Neural cell (in vitro differentiated cells): ENCODE measurements around the gene FMN2. TPM values are rescaled to one million over a fixed set of nuclear protein-coding genes. Genes with fewer than 3 reads are reported as not detected.

Experiments used
- H2AFZ ChIP-seq: fragments of 200-600, 300-800 bp; sonication (generic), shearing (Covaris generic); 2 replicates; pipeline ENCODE4 v1.6.0; 2014; ENCODE audit warnings: low read depth, mild to moderate bottlenecking, antibody characterized with exemption, low read length, moderate library complexity
- H3F3A ChIP-seq: fragments of 200-600 bp; shearing (Covaris generic); 2 replicates; pipeline ENCODE4 v1.6.1; 2016; ENCODE audit warnings: mild to moderate bottlenecking, moderate library complexity, mixed read lengths, antibody characterized with exemption, low read length; ENCODE audit not compliant: insufficient read depth, poor library complexity, severe bottlenecking
- H3K27ac ChIP-seq: fragments of 200-600, 300-800 bp; sonication (generic), shearing (Covaris generic); 2 replicates; pipeline ENCODE4 v1.5.1; 2014; ENCODE audit warnings: mild to moderate bottlenecking, low read length, moderate library complexity
- H3K27me3 ChIP-seq: fragments of 300-800, 200-600 bp; sonication (generic), shearing (Covaris generic); 2 replicates; pipeline ENCODE4 v1.6.0; 2014; ENCODE audit warnings: mild to moderate bottlenecking, low read depth, low read length, moderate library complexity; ENCODE audit not compliant: insufficient read depth
- H3K36me3 ChIP-seq: fragments of 300-800, 200-600 bp; sonication (generic), shearing (Covaris generic); 2 replicates; pipeline ENCODE4 v1.5.1; 2014; ENCODE audit warnings: mild to moderate bottlenecking, antibody characterized with exemption, low read length, moderate library complexity; ENCODE audit not compliant: insufficient read depth
- H3K4me2 ChIP-seq: fragments of 300-800, 200-600 bp; sonication (generic), shearing (Covaris generic); 2 replicates; pipeline ENCODE4 v1.6.0; 2014; ENCODE audit warnings: mild to moderate bottlenecking, low read length
- H3K4me3 ChIP-seq: fragments of 300-800, 200-600 bp; sonication (generic), shearing (Covaris generic); 2 replicates; pipeline ENCODE4 v1.5.1; 2014; ENCODE audit warnings: mild to moderate bottlenecking, low read length, moderate library complexity
- H3K79me2 ChIP-seq: fragments of 200-600 bp; shearing (Covaris generic); replicated peaks from 2 replicates; pipeline ENCODE4 v1.6.0; 2014; ENCODE audit warnings: mild to moderate bottlenecking, low read length, moderate library complexity; ENCODE audit not compliant: insufficient read depth
- H3K9ac ChIP-seq: fragments of 300-800, 200-600 bp; sonication (generic), shearing (Covaris generic); 2 replicates; pipeline ENCODE4 v1.6.1; 2016; ENCODE audit warnings: mild to moderate bottlenecking, low read length, mixed read lengths
- H3K9me2 ChIP-seq: fragments of 200-600 bp; shearing (Covaris generic); 2 replicates; pipeline ENCODE4 v1.6.1; 2016; ENCODE audit warnings: mild to moderate bottlenecking, low read length, mixed read lengths; ENCODE audit not compliant: insufficient read depth
- H3K9me3 ChIP-seq: fragments of 200-600, 300-800 bp; sonication (generic), shearing (Covaris generic); 2 replicates; pipeline ENCODE4 v1.6.1; 2016; ENCODE audit warnings: mild to moderate bottlenecking, mixed run types, low read length, moderate library complexity, mixed read lengths
- H4K20me1 ChIP-seq: fragments of 200-600 bp; shearing (Covaris generic); 2 replicates; pipeline ENCODE4 v1.6.1; 2016; ENCODE audit warnings: mild to moderate bottlenecking, mixed run types; ENCODE audit not compliant: insufficient read depth
- EP300 ChIP-seq: fragments of 450-650 bp; conservative IDR thresholded peaks from 2 replicates; pipeline ENCODE4 v1.6.1; 2014; ENCODE audit warnings: antibody characterized with exemption, mild to moderate bottlenecking, moderate library complexity; ENCODE audit not compliant: poor library complexity, severe bottlenecking
- EZH2 ChIP-seq: fragments of 200-600, 300-800 bp; shearing (Covaris generic), sonication (generic); IDR thresholded peaks from 2 replicates; pipeline ENCODE4 v1.6.1; 2014; ENCODE audit warnings: antibody characterized with exemption, low read length, borderline replicate concordance, mild to moderate bottlenecking; ENCODE audit not compliant: insufficient read depth, poor library complexity, severe bottlenecking
- MXI1 ChIP-seq: fragments of 450-650 bp; conservative IDR thresholded peaks from 2 replicates; pipeline ENCODE4 v1.6.1; 2014; ENCODE audit warnings: antibody characterized with exemption, mild to moderate bottlenecking; ENCODE audit not compliant: poor library complexity, severe bottlenecking
- POLR2AphosphoS5 ChIP-seq: IDR thresholded peaks from 2 replicates; pipeline ENCODE4 v1.6.1; 2012
- RAD21 ChIP-seq: fragments of 450-650 bp; conservative IDR thresholded peaks from 2 replicates; pipeline ENCODE4 v1.6.1; 2014; ENCODE audit warnings: antibody characterized with exemption, mild to moderate bottlenecking, moderate library complexity
- SMC3 ChIP-seq: fragments of 450-650 bp; conservative IDR thresholded peaks from 2 replicates; pipeline ENCODE4 v1.6.1; 2014; ENCODE audit warnings: antibody characterized with exemption, mild to moderate bottlenecking, moderate library complexity; ENCODE audit not compliant: poor library complexity
- TAF1 ChIP-seq: IDR thresholded peaks from 2 replicates; pipeline ENCODE4 v1.6.1; 2012; ENCODE audit warnings: low read depth
- polyA plus RNA-seq: library from polyadenylated mRNA; depleted of rRNA; stranded (reverse); fragments of >200 nt; gene quantifications from 2 replicates; pipeline ENCODE4 v1.2.3, GENCODE V29; 2014
- TF ChIP-seq, protein P1 (sequence below): fragments of 450-650 bp; IDR thresholded peaks from 2 replicates; pipeline ENCODE4 v1.5.1; 2014; ENCODE audit warnings: antibody characterized with exemption, mild to moderate bottlenecking, moderate library complexity; ENCODE audit not compliant: poor library complexity, severe bottlenecking
- TF ChIP-seq, protein P2 (sequence below): IDR thresholded peaks from 2 replicates; pipeline ENCODE4 v1.6.1; 2012; ENCODE audit warnings: borderline replicate concordance

FMN2 gene
- polyA plus RNA-seq, 1 donor from 2014 or later = 23.9 TPM

DNA sequence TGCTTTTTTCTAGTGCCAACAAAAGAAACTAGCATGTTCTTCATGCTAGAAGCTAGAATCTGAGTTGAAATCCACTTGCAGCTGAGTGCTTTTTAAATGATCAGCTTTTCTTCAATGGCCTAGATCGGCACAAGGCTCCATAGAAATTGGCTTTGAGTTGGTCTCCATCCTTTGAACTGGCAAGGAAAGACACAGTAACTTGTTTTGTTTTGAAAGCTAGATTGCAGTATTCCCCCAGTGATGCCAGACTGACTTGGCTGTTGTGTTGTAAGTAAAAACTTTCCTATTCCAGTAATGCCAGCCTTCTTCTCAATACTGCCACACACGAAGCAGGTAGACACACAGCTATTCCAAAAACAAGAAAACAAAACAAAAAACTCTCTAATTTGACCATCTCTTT lies 139.1 kb downstream of the FMN2 start:
- Histone ChIP-seq H3F3A (no peaks in the 10 kb centered on the region), H3K27ac (no peak overlapping the region), H4K20me1 (no peaks in the 10 kb centered on the region), H3K4me3 (no peak overlapping the region), H3K4me2 (no peak overlapping the region), H3K9me3 (no peaks in the 10 kb centered on the region), H3K27me3 (no peaks in the 10 kb centered on the region), H3K79me2 (no peaks in the 10 kb centered on the region), H3K9me2 (no peaks in the 10 kb centered on the region), H3K9ac (no peak overlapping the region), H3K36me3 (no peaks in the 10 kb centered on the region), H2AFZ (no peak overlapping the region)
- TF ChIP-seq, protein P1, sequence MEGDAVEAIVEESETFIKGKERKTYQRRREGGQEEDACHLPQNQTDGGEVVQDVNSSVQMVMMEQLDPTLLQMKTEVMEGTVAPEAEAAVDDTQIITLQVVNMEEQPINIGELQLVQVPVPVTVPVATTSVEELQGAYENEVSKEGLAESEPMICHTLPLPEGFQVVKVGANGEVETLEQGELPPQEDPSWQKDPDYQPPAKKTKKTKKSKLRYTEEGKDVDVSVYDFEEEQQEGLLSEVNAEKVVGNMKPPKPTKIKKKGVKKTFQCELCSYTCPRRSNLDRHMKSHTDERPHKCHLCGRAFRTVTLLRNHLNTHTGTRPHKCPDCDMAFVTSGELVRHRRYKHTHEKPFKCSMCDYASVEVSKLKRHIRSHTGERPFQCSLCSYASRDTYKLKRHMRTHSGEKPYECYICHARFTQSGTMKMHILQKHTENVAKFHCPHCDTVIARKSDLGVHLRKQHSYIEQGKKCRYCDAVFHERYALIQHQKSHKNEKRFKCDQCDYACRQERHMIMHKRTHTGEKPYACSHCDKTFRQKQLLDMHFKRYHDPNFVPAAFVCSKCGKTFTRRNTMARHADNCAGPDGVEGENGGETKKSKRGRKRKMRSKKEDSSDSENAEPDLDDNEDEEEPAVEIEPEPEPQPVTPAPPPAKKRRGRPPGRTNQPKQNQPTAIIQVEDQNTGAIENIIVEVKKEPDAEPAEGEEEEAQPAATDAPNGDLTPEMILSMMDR = no peak

DNA sequence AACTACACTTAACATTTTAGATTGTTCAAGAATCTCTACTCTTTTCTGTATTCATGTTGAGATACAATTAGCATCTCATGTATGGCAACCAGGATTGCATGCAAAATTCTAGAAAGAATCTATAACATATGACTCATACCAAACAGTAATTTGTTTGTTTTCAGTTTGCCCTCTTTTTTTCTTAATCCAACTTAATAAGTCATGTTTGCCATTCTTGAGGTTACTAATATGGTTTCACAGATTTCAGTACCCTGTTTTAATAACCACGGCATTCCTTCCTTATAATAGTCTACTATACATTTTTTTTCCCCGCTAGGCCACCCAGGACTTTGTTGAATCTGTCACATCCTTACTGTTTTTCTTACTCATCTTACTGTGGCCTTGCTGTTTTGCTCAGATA lies 140.8 kb downstream of the FMN2 start:
- Histone ChIP-seq H3F3A (no peaks in the 10 kb centered on the region), H3K36me3 (no peaks in the 10 kb centered on the region), H3K79me2 (no peaks in the 10 kb centered on the region), H3K9me3 (no peaks in the 10 kb centered on the region), H3K9ac (no peak overlapping the region), H3K4me2 (no peak overlapping the region), H4K20me1 (no peaks in the 10 kb centered on the region), H3K27ac (no peak overlapping the region), H3K27me3 (no peaks in the 10 kb centered on the region), H3K9me2 (no peaks in the 10 kb centered on the region), H2AFZ (no peak overlapping the region), H3K4me3 (no peak overlapping the region)
- TF ChIP-seq, protein P1 = no peak
- no peak for TF ChIP-seq EP300
- no peak for TF ChIP-seq EZH2
- no peak for TF ChIP-seq TAF1
- no peak for TF ChIP-seq MXI1
- TF ChIP-seq SMC3 = no peak

DNA sequence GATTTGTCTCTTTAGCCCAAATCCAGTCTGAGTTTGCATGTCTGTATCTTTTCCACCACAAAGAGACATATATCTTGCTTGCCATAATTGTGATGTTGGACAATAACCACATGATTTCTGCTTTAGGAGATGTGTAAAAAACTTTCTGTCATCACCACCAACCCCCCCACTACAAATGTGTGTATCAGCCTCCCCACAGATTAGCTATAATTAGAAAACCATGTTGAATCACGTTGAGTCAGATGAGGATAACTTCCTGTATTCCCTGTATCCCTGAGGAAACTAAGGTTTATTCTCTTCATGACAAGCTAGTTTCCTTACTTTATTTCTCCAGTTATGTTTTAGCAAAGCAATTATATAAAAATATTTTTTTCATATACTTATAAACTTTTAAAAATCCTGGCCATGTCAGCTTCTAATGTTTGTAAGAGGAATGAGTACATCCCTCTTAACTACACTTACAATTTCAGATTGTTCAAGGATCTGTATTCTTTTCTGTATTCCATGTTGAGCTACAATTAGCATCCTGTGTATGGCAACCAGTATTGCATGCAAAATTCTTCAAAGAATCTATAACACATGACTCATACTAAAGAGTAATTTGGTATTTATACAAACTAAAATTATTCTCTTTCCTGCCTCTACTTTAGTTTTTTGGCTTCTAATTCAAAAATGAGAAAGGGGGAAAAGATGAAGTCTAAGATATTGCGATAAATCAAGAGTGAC lies 143.0 kb downstream of the FMN2 start:
- Histone ChIP-seq H3K27ac (no peak overlapping the region), H3K9ac (no peak overlapping the region), H3K79me2 (no peaks in the 10 kb centered on the region), H3K4me2 (no peak overlapping the region), H4K20me1 (no peaks in the 10 kb centered on the region), H3F3A (no peaks in the 10 kb centered on the region), H3K27me3 (no peaks in the 10 kb centered on the region), H3K4me3 (no peak overlapping the region), H3K9me2 (no peaks in the 10 kb centered on the region), H2AFZ (no peak overlapping the region), H3K36me3 (no peaks in the 10 kb centered on the region), H3K9me3 (no peaks in the 10 kb centered on the region)
- no peak for TF ChIP-seq MXI1
- no peak for TF ChIP-seq SMC3
- TF ChIP-seq POLR2AphosphoS5 = no peak
- TF ChIP-seq EP300 = no peak
- TF ChIP-seq TAF1 = no peak
- TF ChIP-seq RAD21 = no peak
- no peak for TF ChIP-seq EZH2
- TF ChIP-seq, protein P1 = no peak
- TF ChIP-seq, protein P2, sequence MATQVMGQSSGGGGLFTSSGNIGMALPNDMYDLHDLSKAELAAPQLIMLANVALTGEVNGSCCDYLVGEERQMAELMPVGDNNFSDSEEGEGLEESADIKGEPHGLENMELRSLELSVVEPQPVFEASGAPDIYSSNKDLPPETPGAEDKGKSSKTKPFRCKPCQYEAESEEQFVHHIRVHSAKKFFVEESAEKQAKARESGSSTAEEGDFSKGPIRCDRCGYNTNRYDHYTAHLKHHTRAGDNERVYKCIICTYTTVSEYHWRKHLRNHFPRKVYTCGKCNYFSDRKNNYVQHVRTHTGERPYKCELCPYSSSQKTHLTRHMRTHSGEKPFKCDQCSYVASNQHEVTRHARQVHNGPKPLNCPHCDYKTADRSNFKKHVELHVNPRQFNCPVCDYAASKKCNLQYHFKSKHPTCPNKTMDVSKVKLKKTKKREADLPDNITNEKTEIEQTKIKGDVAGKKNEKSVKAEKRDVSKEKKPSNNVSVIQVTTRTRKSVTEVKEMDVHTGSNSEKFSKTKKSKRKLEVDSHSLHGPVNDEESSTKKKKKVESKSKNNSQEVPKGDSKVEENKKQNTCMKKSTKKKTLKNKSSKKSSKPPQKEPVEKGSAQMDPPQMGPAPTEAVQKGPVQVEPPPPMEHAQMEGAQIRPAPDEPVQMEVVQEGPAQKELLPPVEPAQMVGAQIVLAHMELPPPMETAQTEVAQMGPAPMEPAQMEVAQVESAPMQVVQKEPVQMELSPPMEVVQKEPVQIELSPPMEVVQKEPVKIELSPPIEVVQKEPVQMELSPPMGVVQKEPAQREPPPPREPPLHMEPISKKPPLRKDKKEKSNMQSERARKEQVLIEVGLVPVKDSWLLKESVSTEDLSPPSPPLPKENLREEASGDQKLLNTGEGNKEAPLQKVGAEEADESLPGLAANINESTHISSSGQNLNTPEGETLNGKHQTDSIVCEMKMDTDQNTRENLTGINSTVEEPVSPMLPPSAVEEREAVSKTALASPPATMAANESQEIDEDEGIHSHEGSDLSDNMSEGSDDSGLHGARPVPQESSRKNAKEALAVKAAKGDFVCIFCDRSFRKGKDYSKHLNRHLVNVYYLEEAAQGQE = no peak
